CD4-positive, alpha-beta T cell treated with Interleukin-6 for 4 hours (primary cell): ENCODE measurements around the gene LSP1.
"Not testable (repeated sequence)": the region's sequence is repeated elsewhere in the genome, so short reads cannot be mapped to it uniquely, and the experiment has no call there.

Experiments
- DNase-seq: peaks from one replicate; pipeline ENCODE4 v3.0.0-alpha.2; 2020; ENCODE audit warnings: mixed read lengths

Gene LSP1, protein sequence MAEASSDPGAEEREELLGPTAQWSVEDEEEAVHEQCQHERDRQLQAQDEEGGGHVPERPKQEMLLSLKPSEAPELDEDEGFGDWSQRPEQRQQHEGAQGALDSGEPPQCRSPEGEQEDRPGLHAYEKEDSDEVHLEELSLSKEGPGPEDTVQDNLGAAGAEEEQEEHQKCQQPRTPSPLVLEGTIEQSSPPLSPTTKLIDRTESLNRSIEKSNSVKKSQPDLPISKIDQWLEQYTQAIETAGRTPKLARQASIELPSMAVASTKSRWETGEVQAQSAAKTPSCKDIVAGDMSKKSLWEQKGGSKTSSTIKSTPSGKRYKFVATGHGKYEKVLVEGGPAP

DNA sequence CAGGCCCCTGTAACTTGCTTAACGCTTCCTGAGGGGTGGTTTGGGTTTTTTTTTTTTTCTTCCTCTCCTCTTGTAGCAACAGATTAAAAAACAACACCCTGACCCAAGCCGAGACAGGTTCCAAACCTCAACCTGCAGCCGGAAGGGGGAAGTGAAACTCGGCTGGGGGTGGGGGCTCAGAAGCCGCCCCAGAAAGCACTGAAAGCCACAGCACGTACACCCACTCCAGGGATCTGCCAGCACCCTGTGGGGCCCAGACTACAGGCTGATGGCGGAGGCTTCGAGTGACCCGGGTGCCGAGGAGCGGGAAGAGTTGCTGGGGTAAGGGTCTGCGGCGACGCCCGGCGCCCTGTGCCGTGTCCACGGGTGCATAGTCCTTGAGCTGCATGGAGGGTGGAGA lies at the start of gene LSP1:
Gene LSP1, plus strand, starts transcription at position 208 of the 400 bp plus-strand sequence. Its CDS starts 61 bp downstream, at position 269.
- DNase-seq = peak; percentile 90

DNA sequence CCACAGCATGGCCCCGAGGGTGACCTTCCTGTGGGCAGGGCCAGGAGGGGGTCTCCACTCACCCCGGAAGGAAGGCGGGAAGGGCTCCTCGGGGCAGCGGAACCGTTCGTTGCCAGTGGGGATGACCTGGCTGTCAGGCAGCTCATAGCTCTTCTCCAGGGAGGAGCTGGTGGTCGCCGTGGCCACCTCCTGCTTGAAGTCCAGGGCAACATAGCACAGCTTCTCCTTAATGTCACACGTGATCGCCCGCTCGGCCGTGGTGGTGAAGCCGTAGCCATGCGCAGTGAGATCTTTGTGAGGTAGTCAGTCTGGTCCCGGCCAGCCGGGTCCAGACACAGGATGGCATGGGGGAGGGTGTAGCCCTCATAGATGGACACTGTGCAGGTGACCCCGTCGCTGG lies 49.6 kb upstream of the LSP1 start:
- DNase-seq = no peak

DNA sequence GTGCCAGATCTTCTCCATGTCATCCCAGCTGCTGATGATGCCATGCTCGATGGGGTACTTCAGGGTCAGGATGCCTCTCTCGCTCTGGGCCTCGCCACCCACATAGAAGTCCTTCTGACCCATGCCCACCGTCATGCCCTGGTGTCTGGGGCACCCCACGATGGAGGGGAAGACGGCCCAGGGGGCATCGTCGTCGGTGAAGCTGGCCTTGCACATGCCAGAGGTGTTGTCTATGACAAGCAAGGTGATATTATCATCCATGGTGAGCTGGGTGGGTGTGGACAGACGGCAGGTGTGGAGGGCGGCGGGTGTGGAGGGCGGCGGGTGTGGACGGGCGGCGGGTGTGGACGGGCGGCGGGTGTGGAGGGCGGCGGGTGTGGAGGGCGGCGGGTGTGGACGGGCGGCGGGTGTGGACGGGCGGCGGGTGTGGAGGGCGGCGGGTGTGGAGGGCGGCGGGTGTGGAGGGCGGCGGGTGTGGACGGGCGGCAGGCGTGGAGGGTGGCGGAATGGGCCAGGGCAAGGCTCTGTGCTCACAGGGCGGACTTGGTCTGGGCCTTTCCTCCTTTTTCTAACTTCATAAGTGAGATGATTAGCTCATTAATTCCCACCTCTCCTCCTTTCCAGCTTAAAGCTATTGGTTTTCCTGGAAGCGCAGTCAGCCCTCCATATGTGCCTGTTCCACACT lies 48.9 kb upstream of the LSP1 start:
- not testable (repeated sequence) for DNase-seq

DNA sequence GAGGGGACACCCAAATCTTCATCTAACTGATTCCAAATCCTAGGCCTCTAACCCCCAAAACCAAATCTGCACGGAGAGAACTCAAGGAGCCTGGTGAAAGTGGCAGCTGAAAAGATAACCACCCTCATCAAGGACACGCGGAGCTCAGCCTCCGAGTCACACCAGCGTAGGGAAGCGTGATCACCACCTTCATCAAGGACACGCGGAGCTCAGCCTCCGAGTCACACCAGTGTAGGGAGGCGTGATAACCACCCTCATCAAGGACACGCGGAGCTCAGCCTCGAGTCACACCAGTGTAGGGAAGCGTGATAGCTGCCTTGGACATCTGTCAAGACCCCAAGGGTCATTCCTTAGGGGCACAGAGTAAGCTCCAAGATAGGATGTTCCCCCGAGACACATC lies 47.4 kb upstream of the LSP1 start:
- DNase-seq = no peak

DNA sequence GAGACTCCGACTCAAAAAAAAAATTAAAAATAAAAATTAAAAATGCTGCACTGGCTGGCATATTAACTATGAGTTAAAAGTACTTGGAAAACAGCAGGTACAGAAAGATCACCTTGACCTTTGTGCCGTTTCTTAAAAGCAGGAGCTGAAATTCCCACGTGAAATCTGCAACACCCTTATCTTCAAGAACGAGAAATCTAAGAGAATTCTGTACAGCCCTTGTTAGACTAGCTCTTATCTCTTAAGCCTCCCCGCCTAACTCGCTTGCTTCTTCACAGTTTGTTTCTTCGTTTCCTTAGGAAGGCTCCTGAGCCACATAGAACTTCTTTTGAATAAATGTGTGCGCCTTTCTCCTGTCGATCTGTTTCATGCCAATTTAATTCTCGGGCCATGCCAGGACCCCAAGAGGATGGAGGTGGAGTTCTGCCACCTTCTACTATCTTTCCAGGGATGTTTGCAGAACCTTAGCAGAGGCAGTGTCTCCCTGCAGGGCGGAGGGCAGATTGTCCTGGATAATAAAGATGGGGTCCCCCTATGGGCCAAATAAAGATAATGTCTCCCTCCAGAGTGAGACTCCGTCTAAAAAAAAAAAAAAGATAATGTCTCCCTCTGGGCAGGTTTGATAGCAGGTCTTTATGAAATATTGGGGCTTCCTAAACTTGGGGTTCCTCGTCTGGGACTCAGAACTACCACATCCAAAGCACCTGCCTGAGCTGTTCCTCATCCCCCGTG lies 45.5 kb upstream of the LSP1 start:
- no peak for DNase-seq

DNA sequence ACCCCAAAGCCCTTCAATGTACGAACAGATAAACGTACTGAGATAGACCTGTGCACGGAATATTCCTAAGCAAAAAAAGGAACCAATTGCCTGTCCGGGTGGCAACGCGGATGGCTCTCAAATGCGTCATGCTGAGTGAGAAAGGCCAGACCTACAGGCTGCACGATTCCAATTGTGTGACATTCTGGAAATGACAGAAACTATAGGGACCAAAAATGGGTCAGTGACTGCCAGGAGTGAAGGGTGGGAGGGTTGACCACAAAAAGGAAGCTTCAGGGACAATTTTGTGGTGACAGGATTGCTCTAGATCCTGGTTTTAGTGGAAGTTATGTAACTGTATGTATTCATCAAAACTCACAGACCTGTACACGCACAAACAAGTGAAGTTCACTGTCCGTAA lies 42.1 kb upstream of the LSP1 start:
- DNase-seq = no peak

DNA sequence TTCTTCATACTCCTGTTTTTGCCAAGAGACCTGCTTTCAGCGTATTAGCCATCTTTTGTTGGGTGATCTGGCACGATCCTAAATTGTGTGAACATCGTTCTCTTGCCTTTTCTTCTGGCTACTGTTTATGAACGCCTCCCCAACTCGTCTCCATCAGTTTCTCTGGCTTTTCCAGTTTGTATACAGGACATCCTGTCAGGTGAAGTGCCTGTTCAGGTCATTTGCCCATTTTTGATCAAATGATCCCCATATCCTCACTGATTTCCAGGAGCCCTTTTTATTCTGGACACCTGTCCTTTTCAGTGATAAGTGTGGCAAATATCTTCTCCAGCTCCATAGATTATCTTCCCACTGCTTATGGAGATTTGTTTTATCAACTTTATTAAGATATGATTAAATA lies 40.6 kb upstream of the LSP1 start:
- no peak for DNase-seq

DNA sequence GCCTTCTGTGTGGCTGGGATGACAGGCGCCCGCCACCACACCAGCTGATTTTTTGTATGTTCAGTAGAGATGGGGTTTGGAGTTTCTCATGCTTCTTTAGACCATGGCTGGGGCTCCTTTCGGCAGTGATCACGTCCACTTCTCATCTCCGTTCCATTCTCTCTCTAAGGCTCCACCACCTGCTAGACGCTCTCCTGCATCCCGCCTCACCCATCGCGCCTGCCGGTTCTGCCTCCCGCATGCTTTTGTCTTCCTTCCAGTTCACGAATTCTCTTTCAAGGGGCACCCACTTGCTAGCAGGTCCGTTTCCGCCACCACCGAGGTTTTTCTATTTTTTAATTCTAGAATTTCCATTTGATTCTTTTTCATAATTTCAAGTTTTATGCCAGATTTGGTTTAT lies 40.1 kb upstream of the LSP1 start:
- no peak for DNase-seq

DNA sequence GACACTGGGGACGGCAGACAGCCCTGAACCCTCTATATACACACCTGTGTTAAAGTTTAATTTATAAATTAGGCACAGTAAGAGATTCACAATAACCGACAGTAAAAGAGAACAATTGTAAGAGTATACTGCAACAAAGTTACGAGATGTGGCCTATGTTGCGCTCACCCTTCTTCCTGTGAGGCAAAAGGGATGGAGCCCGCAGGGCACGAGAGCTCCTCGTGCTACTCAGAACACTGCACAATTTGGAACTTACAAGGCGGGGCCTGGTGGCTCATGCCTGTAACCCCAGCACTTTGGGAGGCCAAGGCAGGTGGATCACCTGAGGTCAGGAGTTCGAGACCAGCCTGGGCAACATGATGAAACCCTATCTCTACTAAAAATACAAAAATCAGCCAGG lies 39.5 kb upstream of the LSP1 start:
- not testable (repeated sequence) for DNase-seq

DNA sequence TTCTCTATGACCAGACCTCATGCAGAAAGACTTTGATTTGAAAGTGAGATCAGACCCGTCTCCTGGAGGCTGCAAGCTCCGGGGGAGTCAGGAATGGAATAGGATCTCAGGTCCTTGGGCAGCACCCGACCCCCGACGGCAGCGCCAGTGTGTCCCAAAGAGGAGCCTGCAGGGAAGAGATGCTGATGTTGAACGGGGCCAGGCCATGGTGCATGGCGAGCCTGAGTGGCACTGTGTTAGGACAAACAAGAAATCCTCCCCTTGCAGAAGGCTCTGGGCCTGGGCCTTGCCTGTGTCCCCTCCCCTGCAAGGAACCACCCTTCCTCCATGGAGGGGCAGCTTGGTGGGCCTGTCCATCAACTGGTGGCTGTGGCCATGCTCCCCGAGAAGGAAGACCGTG lies 38.2 kb upstream of the LSP1 start:
- no peak for DNase-seq

DNA sequence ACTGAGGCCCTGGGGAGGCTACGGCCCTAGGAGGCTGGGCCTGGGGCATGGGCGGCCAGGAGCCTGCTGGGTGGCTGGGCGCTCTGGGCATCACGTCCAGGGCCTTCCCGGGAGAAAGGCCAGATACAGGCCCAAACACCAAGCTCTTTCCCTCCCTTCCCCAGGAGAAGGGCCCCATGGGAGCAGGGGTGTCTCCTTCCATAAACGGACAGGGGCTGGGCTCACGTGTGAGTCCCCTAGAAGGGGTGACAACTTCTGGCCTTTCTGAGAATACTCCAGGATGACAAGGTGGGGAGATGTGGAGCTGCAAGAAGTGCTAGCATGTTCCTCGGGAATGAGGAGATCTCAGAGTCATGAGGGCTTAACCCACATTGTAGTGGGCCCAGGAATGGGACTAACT lies 37.6 kb upstream of the LSP1 start:
- no peak for DNase-seq

DNA sequence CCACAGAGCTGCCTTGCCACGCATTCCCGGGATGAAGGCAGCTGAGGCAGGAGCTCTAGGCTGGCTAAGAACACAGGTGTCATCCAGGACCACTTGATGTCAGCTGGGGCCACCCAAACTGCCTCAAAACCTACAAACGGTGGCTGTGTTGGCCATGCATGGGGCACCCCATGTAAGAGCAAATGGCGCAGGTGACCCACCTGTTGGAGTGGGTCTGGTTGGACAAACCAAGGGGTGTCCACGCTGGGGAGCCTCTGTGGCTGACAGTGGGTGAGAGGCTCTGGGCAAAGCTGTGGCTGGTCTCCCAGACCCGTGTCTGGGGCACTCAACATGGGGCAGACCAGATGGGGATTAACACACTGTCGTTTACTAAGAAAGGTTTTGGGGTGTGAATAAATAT lies 37.1 kb upstream of the LSP1 start:
- DNase-seq = no peak

DNA sequence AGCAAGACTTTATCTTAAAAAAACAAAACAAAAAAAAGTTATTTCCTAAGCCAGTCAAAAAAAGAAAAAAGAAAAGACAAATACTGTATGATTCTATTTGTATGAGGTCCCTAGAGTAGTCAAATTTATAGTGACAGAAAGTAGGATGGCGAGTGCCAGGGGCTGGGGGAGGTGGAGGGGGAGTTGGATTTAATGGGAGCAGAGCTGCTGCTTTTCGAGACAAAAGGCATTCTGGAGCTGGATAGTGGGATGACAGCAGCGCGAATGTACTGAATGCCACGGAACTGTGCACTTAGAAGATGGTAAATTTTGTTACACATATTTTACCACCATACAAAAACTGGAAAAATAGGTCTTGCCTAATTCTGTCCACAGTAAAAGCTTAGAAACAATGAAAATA lies 35.9 kb upstream of the LSP1 start:
- no peak for DNase-seq

DNA sequence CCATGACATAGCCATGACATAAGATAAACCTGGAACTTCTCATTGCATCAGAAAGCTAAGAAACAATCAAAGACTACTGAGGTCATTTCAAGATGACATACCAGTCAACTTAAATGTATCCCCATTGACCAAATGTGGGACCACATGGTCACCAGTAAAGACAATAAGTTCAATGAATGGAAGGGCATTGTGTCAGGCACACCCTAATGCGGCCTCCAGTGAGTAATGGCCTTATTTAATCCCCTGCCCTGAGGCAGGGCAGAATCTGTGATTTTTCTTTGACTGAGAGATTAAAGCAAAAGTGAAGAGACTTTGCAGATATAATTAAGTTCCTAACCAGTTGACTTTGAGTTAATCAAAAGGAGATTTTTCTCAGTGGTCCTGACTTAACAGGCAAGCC lies 35.4 kb upstream of the LSP1 start:
- no peak for DNase-seq

DNA sequence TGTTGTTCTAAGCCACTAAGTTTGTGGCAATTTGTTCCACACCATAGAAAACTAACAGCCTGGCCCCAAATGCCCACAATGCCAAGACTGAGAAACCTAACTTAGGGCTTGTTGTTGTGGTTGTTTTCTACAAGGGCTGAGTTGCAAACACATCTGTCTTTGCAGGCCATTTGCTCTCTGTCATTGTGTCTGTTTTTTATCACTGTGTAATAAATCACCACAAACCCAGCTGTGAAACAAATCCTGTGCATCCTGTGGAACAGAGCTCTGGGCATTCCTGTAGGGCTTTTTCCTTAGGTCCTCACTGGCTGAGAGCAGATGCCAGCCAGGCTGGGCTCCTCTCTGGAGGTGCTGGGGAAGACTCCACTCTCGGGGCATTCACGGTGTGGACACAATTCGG lies 33.8 kb upstream of the LSP1 start:
- DNase-seq = no peak

DNA sequence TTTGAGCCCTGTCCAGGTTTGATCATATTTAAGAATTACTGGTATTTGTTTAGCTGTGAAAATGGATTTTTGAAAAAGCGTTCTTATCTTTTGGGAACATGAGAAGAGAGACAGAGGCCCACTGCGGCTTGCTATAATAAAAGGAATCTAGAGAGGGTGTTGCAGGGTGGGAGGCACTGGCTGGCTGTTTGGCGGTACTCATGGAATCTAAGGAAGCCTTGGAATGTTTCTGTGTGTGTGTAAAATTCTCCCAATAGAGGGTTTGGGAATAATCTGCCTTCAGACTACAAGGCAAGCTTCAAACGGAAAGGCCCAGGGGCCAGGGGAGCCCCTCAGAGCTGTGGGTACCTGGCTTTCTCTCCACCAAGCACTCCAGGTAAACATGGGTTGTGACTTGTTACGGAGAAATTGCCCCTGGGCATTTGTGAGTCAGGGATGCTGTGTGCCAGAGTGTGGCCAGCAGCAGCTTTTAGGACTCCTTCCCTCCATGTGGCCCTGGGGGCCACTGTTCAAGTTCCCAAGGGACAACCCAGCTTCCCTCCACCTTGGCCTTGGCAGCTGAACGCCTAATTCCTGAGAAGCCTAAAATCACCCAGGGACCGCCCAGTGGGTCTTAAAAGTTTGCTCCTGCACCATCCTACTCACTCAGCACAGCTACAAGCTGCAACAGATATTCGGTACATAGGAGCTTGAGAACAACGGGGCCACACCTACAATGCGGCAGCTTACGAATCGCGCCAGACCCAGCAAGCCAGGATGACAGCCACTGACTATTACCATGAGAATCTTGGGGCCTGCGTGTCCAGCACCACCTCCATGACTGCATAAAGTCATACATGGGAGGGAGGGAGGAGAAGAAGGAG lies 32.2 kb upstream of the LSP1 start:
- no peak for DNase-seq

DNA sequence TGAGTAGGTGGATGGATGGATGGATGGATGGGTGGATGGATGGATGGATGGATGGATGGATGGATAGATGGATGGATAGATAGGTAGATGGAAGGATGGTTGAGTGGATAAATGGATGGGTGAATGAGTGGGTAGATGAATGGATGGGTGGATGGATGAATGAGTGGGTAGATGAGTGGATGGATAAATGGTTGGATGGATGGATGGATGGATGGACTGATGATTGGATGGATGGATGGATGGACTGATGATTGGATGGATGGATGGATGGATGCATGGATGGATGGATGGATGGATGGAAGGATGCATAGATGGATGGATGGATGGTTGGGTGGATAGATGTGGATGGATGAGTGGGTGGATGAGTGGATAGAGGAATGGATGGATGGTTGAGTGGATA lies 31.3 kb upstream of the LSP1 start:
- DNase-seq = no peak

DNA sequence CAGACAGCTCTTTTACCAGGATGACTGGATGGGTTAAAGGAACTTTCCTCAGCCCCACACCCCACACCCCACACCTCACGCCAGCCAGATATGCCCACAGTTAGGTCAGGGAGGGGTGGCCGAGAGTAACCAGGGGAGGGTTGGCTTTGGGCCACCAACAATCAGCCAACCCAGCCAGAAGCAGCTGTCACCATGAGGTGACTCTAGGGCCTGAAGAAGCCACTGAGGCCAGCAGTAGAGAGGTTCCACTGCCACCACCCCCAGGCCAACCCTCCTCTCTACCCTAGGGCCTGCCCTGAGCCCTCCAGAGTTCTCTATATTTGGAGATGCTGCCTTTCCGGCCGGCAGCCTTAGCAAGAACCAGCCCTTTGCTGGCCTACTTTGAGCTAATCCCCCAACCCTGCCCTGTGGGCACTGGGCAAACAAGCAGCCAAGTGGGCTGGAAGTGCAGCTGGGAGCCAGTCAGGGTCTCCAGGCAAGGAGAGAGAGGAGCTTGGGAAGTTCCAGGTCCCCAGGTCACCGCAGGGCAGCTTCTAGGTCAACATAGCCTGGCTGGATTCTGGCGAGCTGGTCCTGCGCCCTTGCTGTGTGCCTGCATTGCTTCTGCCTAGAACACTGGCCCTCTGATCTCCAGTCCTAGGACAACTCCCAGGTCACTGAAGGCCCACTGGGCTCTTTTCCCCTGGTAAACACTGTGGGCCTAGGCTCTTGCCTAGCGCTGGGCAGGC lies 30.1 kb upstream of the LSP1 start:
- DNase-seq = no peak

DNA sequence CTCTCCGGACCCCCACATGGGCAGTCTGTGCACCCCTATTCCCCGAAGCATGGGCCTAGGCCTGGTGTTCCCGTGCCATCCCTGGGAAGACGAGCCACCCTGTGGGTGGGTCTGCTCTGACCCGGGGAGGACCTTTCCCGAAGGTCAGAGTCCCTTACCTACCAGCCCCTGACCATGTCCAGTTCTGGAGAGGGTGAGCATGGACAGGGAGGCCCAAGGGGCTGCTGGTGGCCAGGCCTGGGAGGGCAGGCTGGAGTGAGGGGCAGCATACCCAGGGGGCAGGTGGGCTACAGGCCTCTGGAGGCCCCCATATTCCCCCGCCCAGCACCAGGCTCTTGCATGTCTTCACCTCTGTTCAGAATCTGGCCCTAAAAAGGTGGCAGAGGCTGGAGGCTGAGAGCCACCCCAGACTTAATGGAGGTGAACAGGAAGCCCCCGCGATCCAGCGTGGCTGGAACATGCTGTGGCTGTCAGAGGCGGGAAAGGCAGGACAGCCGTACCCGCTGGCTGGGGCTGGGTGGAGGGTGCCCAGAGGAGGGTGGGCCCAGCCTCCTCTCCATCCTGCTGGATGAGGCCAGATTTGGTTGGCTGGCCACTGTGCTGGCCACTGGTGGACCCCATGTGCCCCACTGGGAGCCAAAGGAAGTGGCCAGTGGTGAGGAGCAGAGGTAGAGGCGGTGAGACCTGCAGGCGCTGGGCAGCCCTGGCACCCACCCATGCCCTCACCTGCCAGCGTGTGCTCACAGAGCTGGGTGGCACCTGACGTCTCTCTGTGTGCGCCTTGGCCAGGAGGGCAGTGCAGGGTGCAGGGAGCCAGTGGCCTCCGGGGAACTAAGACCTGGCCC lies 29.3 kb upstream of the LSP1 start:
- DNase-seq = no peak

DNA sequence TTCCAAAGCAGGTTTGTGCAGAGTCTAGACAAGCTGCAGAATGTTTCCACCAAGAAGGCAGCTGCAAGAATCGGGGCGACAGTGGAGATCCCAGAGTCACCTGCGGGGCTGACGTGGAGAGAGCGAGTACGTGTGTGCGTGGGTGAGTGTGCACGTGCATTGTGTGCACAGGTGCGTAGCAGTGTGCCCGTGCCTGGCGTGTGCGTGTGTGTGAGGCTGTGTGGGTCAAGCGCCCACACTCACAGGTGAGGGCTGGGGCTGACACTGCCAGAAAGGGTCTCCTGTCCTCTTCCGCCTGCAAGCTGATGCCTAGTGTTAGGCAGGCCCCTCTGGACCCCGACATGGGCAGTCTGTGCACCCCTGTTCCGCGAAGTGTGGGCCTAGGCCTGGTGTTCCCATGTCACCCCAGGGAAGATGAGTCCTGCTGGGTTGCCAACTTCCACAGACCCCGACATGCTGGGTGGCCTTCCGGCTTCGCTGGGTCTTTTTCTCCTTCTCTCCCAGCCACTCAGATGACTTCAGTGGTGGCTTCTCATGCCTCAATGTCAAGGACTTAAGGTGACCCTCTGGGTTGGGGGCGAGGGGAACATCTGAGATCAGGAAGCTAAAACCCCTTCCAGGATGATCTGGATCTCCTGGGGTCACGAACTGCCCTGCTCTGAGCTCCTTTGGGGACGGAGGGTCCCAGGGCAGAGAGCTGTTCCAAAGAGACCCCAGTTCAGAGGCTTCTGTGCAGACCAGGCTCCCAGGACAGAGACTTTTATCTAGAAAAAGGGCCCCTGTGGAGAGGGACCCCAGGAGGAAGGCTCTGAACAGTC lies 28.5 kb upstream of the LSP1 start:
- no peak for DNase-seq
